ENCODE measurements around the gene KCNIP1. TPM values are rescaled to one million over a fixed set of nuclear protein-coding genes. Genes with fewer than 3 reads are reported as not detected.

Gene KCNIP1
- total and polyA plus RNA-seq, 2 experiments from 2014 or later = 0.43 to 0.80 TPM

DNA sequence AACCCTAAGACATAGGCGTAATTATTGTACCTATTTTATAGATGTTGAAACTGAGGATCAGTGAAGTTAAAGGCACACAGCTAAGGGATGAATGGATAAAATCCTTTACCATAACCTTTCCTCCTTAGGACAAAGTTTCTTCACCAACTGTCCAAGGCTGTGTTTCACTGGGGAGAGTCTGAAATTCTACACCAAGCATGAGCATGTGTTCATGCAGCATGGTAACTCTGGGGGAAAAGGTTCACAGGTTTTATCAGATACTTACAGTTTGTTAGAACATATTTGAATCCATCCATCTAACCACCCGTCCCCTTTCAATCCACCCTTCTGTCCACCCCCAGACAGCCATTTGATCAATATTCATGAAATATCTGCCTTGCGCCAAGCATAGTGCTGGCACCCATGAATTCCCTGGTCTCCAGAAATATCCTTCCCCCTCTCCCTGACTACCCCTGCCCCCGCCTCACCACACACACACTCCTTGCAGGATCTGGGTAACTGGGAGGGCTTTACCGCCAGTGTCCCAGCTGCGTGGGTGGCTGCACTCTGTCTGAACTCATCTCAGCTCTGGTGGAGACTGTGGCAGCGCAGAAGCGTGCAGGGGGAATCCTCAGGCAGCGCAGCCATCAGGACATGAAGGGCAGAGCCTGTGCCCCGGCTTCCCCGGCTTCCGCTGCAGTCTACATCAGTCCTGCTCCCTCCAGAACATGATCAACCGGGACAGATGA, 6.3 kb upstream of the KCNIP1 start:
- Histone ChIP-seq H3K79me2 (no peaks in the 10 kb centered on the region), H3K4me3 (no peak overlapping the region), H3K4me2 (no peak overlapping the region), H4K20me1 (ENCODE audit: insufficient read depth, poor library complexity, severe bottlenecking) (no peaks in the 10 kb centered on the region), H3K9me3 (ENCODE audit: low read depth) (no peaks in the 10 kb centered on the region), H3K9me2 (replicated peaks; ENCODE audit: insufficient read depth) (no peaks in the 10 kb centered on the region), H3K27ac (no peak overlapping the region), H3K27me3 (peaks cover 2% of the 10 kb centered on the region), H3K36me3 (replicated peaks; ENCODE audit: insufficient read depth, low read depth) (no peaks in the 10 kb centered on the region), H2AFZ (no peak overlapping the region), H3K4me1 (ENCODE audit: insufficient read depth) (peaks cover 7% of the 10 kb centered on the region)
- WGBS (ENCODE audit: low lambda C conversion rate, missing lambda C conversion rate) = 49% methylated on average over 13 of the region's 13 CpGs
- peak; percentile 43 for DNase-seq (ENCODE audit: low spot score)
- TF ChIP-seq EZH2phosphoT487 (IDR thresholded peaks at IDR 0.05; ENCODE audit: low read depth, severe bottlenecking, unreplicated experiment) = no peak
- TF ChIP-seq, protein P1, sequence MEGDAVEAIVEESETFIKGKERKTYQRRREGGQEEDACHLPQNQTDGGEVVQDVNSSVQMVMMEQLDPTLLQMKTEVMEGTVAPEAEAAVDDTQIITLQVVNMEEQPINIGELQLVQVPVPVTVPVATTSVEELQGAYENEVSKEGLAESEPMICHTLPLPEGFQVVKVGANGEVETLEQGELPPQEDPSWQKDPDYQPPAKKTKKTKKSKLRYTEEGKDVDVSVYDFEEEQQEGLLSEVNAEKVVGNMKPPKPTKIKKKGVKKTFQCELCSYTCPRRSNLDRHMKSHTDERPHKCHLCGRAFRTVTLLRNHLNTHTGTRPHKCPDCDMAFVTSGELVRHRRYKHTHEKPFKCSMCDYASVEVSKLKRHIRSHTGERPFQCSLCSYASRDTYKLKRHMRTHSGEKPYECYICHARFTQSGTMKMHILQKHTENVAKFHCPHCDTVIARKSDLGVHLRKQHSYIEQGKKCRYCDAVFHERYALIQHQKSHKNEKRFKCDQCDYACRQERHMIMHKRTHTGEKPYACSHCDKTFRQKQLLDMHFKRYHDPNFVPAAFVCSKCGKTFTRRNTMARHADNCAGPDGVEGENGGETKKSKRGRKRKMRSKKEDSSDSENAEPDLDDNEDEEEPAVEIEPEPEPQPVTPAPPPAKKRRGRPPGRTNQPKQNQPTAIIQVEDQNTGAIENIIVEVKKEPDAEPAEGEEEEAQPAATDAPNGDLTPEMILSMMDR (IDR thresholded peaks at IDR 0.05; ENCODE audit: poor library complexity) = no peak
- TF ChIP-seq EZH2 (IDR thresholded peaks at IDR 0.05; ENCODE audit: borderline replicate concordance) = no peak

DNA sequence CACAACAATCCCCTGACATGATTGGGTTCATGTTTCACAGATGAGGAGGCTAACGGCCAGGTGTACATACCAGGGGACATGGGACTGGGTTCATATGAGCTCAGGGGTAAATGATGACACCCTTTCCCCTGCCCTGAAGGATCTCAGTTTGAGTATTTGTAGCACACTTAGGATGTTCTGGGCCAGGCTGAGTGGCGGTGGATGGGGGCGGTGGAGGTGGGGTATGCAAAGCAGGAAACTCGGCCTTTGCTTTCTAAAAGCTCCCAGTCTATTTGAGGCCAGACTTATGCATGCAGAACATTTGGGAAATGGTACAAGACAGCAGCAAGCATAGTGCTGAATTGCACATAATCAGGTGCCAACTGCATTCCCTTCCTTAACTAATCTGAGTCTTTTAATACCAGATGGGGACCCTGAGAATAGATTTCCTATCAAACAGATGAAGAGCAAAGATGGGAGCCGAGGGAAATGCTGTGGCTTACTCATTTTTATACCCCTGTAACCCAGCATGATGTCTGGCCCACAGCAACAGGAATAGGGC, 4.9 kb upstream of the KCNIP1 start:
- Histone ChIP-seq H3K36me3 (replicated peaks; ENCODE audit: insufficient read depth, low read depth) (no peaks in the 10 kb centered on the region), H3K4me1 (ENCODE audit: insufficient read depth) (peaks cover 7% of the 10 kb centered on the region), H2AFZ (no peak overlapping the region), H3K4me3 (no peak overlapping the region), H3K79me2 (no peaks in the 10 kb centered on the region), H3K9me2 (replicated peaks; ENCODE audit: insufficient read depth) (no peaks in the 10 kb centered on the region), H3K4me2 (no peak overlapping the region), H3K9me3 (ENCODE audit: low read depth) (no peaks in the 10 kb centered on the region), H3K27ac (no peak overlapping the region), H4K20me1 (ENCODE audit: insufficient read depth, poor library complexity, severe bottlenecking) (no peaks in the 10 kb centered on the region), H3K27me3 (peaks cover 12% of the 10 kb centered on the region)
- 68% methylated on average over 5 of the region's 5 CpGs for WGBS (ENCODE audit: low lambda C conversion rate, missing lambda C conversion rate)
- TF ChIP-seq, protein P1 (IDR thresholded peaks at IDR 0.05; ENCODE audit: poor library complexity) = no peak
- TF ChIP-seq EZH2 (IDR thresholded peaks at IDR 0.05; ENCODE audit: borderline replicate concordance) (no peak), EZH2phosphoT487 (IDR thresholded peaks at IDR 0.05; ENCODE audit: low read depth, severe bottlenecking, unreplicated experiment) (no peak)
- DNase-seq (ENCODE audit: low spot score) = no peak

DNA sequence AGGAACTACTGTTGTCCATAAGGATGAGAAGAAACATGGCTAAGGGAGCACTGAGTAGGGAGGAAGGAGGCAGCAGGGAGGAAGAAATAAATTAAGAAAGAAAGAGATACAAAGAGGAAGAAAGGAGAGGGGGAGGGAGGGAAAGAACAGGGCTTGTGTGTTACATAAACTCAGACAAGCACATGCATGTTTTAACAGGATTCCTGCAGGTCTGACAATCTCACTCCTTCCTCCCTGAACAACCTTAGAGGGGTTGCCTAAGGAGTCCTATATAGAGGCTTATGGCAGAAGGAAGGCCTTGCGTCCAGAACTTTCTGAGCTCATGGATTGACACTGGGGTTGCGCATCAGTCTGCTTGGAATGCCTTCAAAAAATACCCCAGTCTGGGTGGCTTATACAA, 4.2 kb upstream of the KCNIP1 start:
- Histone ChIP-seq H3K27me3 (peaks cover 18% of the 10 kb centered on the region), H4K20me1 (ENCODE audit: insufficient read depth, poor library complexity, severe bottlenecking) (no peaks in the 10 kb centered on the region), H3K27ac (no peak overlapping the region), H3K4me1 (ENCODE audit: insufficient read depth) (peaks cover 7% of the 10 kb centered on the region), H3K4me3 (no peak overlapping the region), H3K4me2 (no peak overlapping the region), H3K9me2 (replicated peaks; ENCODE audit: insufficient read depth) (no peaks in the 10 kb centered on the region), H3K9me3 (ENCODE audit: low read depth) (no peaks in the 10 kb centered on the region), H3K36me3 (replicated peaks; ENCODE audit: insufficient read depth, low read depth) (no peaks in the 10 kb centered on the region), H3K79me2 (no peaks in the 10 kb centered on the region), H2AFZ (no peak overlapping the region)
- 100% methylated on average over 2 of the region's 2 CpGs for WGBS (ENCODE audit: low lambda C conversion rate, missing lambda C conversion rate)
- DNase-seq (ENCODE audit: low spot score) = no peak
- TF ChIP-seq, protein P1 (IDR thresholded peaks at IDR 0.05; ENCODE audit: poor library complexity) = no peak
- no peak for TF ChIP-seq EZH2 (IDR thresholded peaks at IDR 0.05; ENCODE audit: borderline replicate concordance)
- no peak for TF ChIP-seq EZH2phosphoT487 (IDR thresholded peaks at IDR 0.05; ENCODE audit: low read depth, severe bottlenecking, unreplicated experiment)

Measured in hepatocyte (in vitro differentiated cells).